Mesothelial cell of epicardium (in vitro differentiated cells): ENCODE data around the gene LTB4R2. TPM values are rescaled to one million over a fixed set of nuclear protein-coding genes. Genes with fewer than 3 reads are reported as not detected.

Experiments used
- DNase-seq, 2 experiments: peaks; one replicate each; pipeline ENCODE4 v3.0.0; 2021; ENCODE audit warnings: low spot score in 2 of 2; ENCODE audit not compliant: unreplicated experiment in 2 of 2
- H3K27ac Mint-ChIP-seq: 2 replicates; pipeline ENCODE4 v1.8.0; 2021; ENCODE audit warnings: mixed read lengths
- H3K27me3 Mint-ChIP-seq: 2 replicates; pipeline ENCODE4 v1.8.0; 2021; ENCODE audit warnings: low read depth, mixed read lengths
- H3K36me3 Mint-ChIP-seq: 2 replicates; pipeline ENCODE4 v1.8.0; 2021; ENCODE audit warnings: mixed read lengths
- H3K4me1 Mint-ChIP-seq: 2 replicates; pipeline ENCODE4 v1.8.0; 2021; ENCODE audit warnings: mixed read lengths
- H3K4me3 Mint-ChIP-seq: 2 replicates; pipeline ENCODE4 v1.8.0; 2021; ENCODE audit warnings: mild to moderate bottlenecking, moderate library complexity, mixed read lengths
- H3K9me3 Mint-ChIP-seq: 2 replicates; pipeline ENCODE4 v1.8.0; 2021; ENCODE audit warnings: mixed read lengths
- CTCF ChIP-seq: fragments of 200-600 bp; sonication (generic); IDR thresholded peaks from one replicate; pipeline ENCODE4 v1.5.0; 2021; ENCODE audit warnings: antibody characterized with exemption; ENCODE audit not compliant: unreplicated experiment
- total RNA-seq: library from RNA; stranded (reverse); gene quantifications from 3 replicates; pipeline ENCODE4 v1.2.1, GENCODE V29; 2021

Gene LTB4R2
- total RNA-seq, 1 donor from 2014 or later = 14.9 TPM

GRCh38 chr14:24272467-24272866 is 37.5 kb upstream of the LTB4R2 start:
- DNase-seq = no peak

GRCh38 chr14:24273422-24273998 is 36.4 kb upstream of the LTB4R2 start:
- no peak for DNase-seq
- H3K9me3 Mint-ChIP-seq = no peaks in the 10 kb centered on the region
- peak overlapping the region; percentile 32 for H3K27ac Mint-ChIP-seq
- no peak overlapping the region for H3K4me3 Mint-ChIP-seq
- H3K27me3 Mint-ChIP-seq = no peaks in the 10 kb centered on the region
- no peak for TF ChIP-seq CTCF
- H3K36me3 Mint-ChIP-seq = no peaks in the 10 kb centered on the region
- peaks cover 24% of the 10 kb centered on the region for H3K4me1 Mint-ChIP-seq

More at GRCh38 chr14:24272467-24272866, 37.5 kb upstream of the LTB4R2 start:
- H3K9me3 Mint-ChIP-seq = no peaks in the 10 kb centered on the region
- H3K27me3 Mint-ChIP-seq = no peaks in the 10 kb centered on the region
- H3K4me1 Mint-ChIP-seq = peaks cover 24% of the 10 kb centered on the region
- TF ChIP-seq CTCF = no peak
- peak overlapping the region; percentile 10 for H3K27ac Mint-ChIP-seq
- peak overlapping the region; percentile 84 for H3K4me3 Mint-ChIP-seq
- no peaks in the 10 kb centered on the region for H3K36me3 Mint-ChIP-seq

GRCh38 chr14:24274101-24274543 is 35.8 kb upstream of the LTB4R2 start:
- no peak for TF ChIP-seq CTCF
- Mint-ChIP-seq H3K4me1 (peaks cover 24% of the 10 kb centered on the region), H3K27me3 (no peaks in the 10 kb centered on the region), H3K36me3 (no peaks in the 10 kb centered on the region), H3K9me3 (no peaks in the 10 kb centered on the region), H3K27ac (peak overlapping the region; percentile 64), H3K4me3 (no peak overlapping the region)
- DNase-seq = no peak

- Mint-ChIP-seq H3K36me3 (no peaks in the 10 kb centered on the region), H3K27ac (no peak overlapping the region), H3K4me3 (no peak overlapping the region), H3K4me1 (peaks cover 15% of the 10 kb centered on the region), H3K9me3 (no peaks in the 10 kb centered on the region), H3K27me3 (no peaks in the 10 kb centered on the region)
- DNase-seq = no peak
- no peak for TF ChIP-seq CTCF
Observed at GRCh38 chr14:24277071-24277470, 32.9 kb upstream of the LTB4R2 start.

GRCh38 chr14:24277606-24278321 is 32.2 kb upstream of the LTB4R2 start:
- H3K36me3 Mint-ChIP-seq = no peaks in the 10 kb centered on the region
- no peak overlapping the region for H3K27ac Mint-ChIP-seq
- TF ChIP-seq CTCF = no peak
- no peak overlapping the region for H3K4me3 Mint-ChIP-seq
- H3K4me1 Mint-ChIP-seq = peaks cover 9% of the 10 kb centered on the region
- no peaks in the 10 kb centered on the region for H3K9me3 Mint-ChIP-seq
- no peaks in the 10 kb centered on the region for H3K27me3 Mint-ChIP-seq
- DNase-seq = no peak
